Measurements from ENCODE around the gene RBM46. TPM values are rescaled to one million over a fixed set of nuclear protein-coding genes. Genes with fewer than 3 reads are reported as not detected.

Gene RBM46, protein sequence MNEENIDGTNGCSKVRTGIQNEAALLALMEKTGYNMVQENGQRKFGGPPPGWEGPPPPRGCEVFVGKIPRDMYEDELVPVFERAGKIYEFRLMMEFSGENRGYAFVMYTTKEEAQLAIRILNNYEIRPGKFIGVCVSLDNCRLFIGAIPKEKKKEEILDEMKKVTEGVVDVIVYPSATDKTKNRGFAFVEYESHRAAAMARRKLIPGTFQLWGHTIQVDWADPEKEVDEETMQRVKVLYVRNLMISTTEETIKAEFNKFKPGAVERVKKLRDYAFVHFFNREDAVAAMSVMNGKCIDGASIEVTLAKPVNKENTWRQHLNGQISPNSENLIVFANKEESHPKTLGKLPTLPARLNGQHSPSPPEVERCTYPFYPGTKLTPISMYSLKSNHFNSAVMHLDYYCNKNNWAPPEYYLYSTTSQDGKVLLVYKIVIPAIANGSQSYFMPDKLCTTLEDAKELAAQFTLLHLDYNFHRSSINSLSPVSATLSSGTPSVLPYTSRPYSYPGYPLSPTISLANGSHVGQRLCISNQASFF
- 0.07 and 0.09 TPM in 2 replicates for total RNA-seq (ENCODE audit: low replicate concordance)

DNA sequence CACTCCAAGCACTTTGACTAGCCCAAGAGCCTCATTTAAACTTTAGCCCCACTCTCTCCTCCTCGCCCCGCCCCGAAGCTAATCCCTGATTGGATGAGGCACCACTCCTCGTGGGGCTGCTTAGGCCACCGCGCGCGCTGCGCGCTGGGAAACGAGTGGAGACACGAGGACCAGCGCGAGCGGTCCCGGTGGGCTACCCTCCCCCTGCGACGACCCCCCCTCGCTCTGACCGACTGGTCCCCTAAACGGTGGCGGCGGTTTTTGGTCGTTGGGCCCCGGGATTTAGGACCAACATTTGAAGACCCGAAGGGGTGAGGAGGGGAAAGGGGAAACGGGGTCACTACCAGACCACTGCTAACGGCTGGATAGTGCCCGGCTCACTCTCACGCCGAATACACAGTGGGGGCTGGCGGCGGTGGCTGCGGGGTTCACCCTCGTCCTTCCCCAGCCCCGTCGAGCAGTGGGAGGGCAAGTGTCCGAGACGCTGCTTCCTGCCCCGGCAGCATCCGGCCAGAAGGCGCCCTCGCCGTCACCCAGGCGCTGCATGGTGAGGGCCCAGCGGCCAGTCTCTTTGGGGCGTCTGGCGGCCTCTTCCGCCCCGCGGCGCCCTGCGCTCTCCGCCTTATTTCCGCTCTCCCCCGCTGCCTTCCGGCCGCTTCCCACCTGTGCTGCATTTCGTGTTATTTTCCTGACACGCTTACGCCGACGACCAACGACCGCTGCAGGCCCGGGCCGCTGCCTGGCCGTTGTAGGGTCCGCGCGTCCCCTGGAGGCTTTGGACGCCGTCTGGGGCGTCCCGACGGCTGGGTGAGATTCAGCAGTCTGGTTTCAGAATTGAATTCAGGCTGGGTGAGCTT, at the start of gene RBM46:
Gene RBM46, plus strand, starts transcription at position 147 of the 857 bp plus-strand sequence. CDS start 15,481 bp downstream, outside the sequence.
- Histone ChIP-seq H3K9me3 (ENCODE audit: low read depth) (no peaks in the 10 kb centered on the region), H3K4me1 (no peaks in the 10 kb centered on the region), H3K27me3 (no peaks in the 10 kb centered on the region), H3F3A (ENCODE audit: low read depth) (no peaks in the 10 kb centered on the region), H2AFZ (replicated peaks) (no peak within 1 kb of the TSS), H3K9ac (no peak within 1 kb of the TSS), H3K79me2 (ENCODE audit: low read depth) (no peaks in the 10 kb centered on the region), H4K20me1 (ENCODE audit: low read depth) (no peaks in the 10 kb centered on the region), H3K27ac (no peak within 1 kb of the TSS), H3K36me3 (no peaks in the 10 kb centered on the region), H3K4me2 (no peak within 1 kb of the TSS), H3K4me3 (no peak within 1 kb of the TSS)
- H3K4me3 Mint-ChIP-seq = no peak within 1 kb of the TSS
- H3K9me3 Mint-ChIP-seq = no peaks in the 10 kb centered on the region
- DNase-seq (ENCODE audit: low spot score) = no peak
- H3K27ac Mint-ChIP-seq = no peak within 1 kb of the TSS
- TF ChIP-seq EZH2phosphoT487 (IDR thresholded peaks at IDR 0.05) (no peak), EZH2 (IDR thresholded peaks at IDR 0.05) (no peak)
- TF ChIP-seq, protein P1, sequence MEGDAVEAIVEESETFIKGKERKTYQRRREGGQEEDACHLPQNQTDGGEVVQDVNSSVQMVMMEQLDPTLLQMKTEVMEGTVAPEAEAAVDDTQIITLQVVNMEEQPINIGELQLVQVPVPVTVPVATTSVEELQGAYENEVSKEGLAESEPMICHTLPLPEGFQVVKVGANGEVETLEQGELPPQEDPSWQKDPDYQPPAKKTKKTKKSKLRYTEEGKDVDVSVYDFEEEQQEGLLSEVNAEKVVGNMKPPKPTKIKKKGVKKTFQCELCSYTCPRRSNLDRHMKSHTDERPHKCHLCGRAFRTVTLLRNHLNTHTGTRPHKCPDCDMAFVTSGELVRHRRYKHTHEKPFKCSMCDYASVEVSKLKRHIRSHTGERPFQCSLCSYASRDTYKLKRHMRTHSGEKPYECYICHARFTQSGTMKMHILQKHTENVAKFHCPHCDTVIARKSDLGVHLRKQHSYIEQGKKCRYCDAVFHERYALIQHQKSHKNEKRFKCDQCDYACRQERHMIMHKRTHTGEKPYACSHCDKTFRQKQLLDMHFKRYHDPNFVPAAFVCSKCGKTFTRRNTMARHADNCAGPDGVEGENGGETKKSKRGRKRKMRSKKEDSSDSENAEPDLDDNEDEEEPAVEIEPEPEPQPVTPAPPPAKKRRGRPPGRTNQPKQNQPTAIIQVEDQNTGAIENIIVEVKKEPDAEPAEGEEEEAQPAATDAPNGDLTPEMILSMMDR (IDR thresholded peaks at IDR 0.05) = no peak
- no peaks in the 10 kb centered on the region for H3K36me3 Mint-ChIP-seq
- no peaks in the 10 kb centered on the region for H3K27me3 Mint-ChIP-seq (ENCODE audit: insufficient read depth, low read depth)
- no peaks in the 10 kb centered on the region for H3K4me1 Mint-ChIP-seq

DNA sequence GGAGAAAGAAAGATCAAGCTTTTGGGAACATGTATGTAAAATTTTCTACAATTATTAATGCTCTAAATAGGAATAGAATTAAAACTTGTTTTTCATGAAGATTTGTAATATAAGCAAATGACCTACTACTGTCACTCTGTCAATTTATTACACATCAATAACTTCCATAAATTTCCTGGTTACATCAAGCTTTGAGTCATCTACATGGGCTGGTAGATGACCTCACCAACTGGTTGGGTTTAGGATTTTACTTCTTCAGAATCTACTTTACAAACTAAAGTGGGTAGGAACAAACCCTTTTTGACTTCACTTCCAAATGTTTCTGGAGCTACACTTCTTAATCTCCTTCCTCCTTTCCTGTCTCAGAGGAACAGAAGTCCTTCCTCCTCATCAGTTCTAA, 49.3 kb upstream of the RBM46 start:
- Histone ChIP-seq H3K4me2 (no peak overlapping the region), H3K27me3 (no peaks in the 10 kb centered on the region), H3K9me3 (ENCODE audit: low read depth) (no peaks in the 10 kb centered on the region), H3K4me1 (no peaks in the 10 kb centered on the region), H3K9ac (no peak overlapping the region), H3K27ac (no peak overlapping the region), H3F3A (ENCODE audit: low read depth) (no peaks in the 10 kb centered on the region), H3K36me3 (no peaks in the 10 kb centered on the region), H3K4me3 (no peak overlapping the region), H2AFZ (replicated peaks) (no peak overlapping the region), H3K79me2 (ENCODE audit: low read depth) (no peaks in the 10 kb centered on the region), H4K20me1 (ENCODE audit: low read depth) (no peaks in the 10 kb centered on the region)
- Mint-ChIP-seq H3K4me1 (peaks cover 14% of the 10 kb centered on the region), H3K4me3 (no peak overlapping the region), H3K9me3 (no peaks in the 10 kb centered on the region), H3K36me3 (no peaks in the 10 kb centered on the region), H3K27me3 (ENCODE audit: insufficient read depth, low read depth) (no peaks in the 10 kb centered on the region), H3K27ac (no peak overlapping the region)
- TF ChIP-seq, protein P1 (IDR thresholded peaks at IDR 0.05) = no peak
- no peak for TF ChIP-seq EZH2 (IDR thresholded peaks at IDR 0.05)
- TF ChIP-seq EZH2phosphoT487 (IDR thresholded peaks at IDR 0.05) = no peak
- DNase-seq (ENCODE audit: low spot score) = no peak

DNA sequence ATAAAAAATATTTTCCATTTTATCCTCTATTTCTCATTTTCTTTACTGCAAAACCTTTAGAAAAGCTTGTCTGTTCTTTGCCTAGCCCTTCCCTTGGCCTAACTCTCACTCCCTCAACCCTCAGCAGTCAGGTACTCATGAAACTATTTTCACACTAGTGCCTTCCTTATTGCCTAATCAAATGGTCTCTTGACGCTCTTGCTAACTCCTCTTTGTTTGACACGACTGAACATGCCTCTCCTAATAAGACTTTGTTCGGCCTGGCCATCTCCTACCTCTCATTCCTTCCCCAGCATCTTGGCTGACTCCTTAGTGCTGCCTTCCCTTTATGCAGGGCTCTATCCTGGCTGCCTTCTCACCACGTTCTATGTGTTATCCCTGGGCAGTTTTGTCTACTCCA, 48.4 kb upstream of the RBM46 start:
- DNase-seq (ENCODE audit: low spot score) = no peak
- no peaks in the 10 kb centered on the region for H3K79me2 ChIP-seq (ENCODE audit: low read depth)
- H3F3A ChIP-seq (ENCODE audit: low read depth) = no peaks in the 10 kb centered on the region
- no peak overlapping the region for H3K27ac ChIP-seq
- Mint-ChIP-seq H3K4me3 (no peak overlapping the region), H3K27ac (no peak overlapping the region), H3K27me3 (ENCODE audit: insufficient read depth, low read depth) (no peaks in the 10 kb centered on the region), H3K36me3 (no peaks in the 10 kb centered on the region), H3K9me3 (no peaks in the 10 kb centered on the region), H3K4me1 (peaks cover 6% of the 10 kb centered on the region)
- TF ChIP-seq EZH2phosphoT487 (IDR thresholded peaks at IDR 0.05) = no peak
- no peak overlapping the region for H2AFZ ChIP-seq (replicated peaks)
- H3K36me3 ChIP-seq = no peaks in the 10 kb centered on the region
- no peaks in the 10 kb centered on the region for H4K20me1 ChIP-seq (ENCODE audit: low read depth)
- H3K4me1 ChIP-seq = no peaks in the 10 kb centered on the region
- no peak overlapping the region for H3K9ac ChIP-seq
- no peak overlapping the region for H3K4me2 ChIP-seq
- H3K9me3 ChIP-seq (ENCODE audit: low read depth) = no peaks in the 10 kb centered on the region
- no peak overlapping the region for H3K4me3 ChIP-seq
- no peaks in the 10 kb centered on the region for H3K27me3 ChIP-seq
